Measurements from ENCODE around the gene STAG1. TPM values are rescaled to one million over a fixed set of nuclear protein-coding genes. Genes with fewer than 3 reads are reported as not detected.
"Not testable (repeated sequence)": the region's sequence is repeated elsewhere in the genome, so short reads cannot be mapped to it uniquely, and the experiment has no call there.

STAG1 gene
- total and polyA plus RNA-seq, 2 of the 13 experiments (the other 11 are each of a cell fraction or from before 2014, with no cell fraction given), result 6.2 to 25.9 TPM

GRCh38 chr3:136670166-136670565, 82.0 kb downstream of the STAG1 start (continued):
- no peak for TF ChIP-seq ZNF691 (CRISPR knock-in tag; IDR thresholded peaks at IDR 0.05; ENCODE audit: borderline replicate concordance, low read depth)
- TF ChIP-seq, protein P1, sequence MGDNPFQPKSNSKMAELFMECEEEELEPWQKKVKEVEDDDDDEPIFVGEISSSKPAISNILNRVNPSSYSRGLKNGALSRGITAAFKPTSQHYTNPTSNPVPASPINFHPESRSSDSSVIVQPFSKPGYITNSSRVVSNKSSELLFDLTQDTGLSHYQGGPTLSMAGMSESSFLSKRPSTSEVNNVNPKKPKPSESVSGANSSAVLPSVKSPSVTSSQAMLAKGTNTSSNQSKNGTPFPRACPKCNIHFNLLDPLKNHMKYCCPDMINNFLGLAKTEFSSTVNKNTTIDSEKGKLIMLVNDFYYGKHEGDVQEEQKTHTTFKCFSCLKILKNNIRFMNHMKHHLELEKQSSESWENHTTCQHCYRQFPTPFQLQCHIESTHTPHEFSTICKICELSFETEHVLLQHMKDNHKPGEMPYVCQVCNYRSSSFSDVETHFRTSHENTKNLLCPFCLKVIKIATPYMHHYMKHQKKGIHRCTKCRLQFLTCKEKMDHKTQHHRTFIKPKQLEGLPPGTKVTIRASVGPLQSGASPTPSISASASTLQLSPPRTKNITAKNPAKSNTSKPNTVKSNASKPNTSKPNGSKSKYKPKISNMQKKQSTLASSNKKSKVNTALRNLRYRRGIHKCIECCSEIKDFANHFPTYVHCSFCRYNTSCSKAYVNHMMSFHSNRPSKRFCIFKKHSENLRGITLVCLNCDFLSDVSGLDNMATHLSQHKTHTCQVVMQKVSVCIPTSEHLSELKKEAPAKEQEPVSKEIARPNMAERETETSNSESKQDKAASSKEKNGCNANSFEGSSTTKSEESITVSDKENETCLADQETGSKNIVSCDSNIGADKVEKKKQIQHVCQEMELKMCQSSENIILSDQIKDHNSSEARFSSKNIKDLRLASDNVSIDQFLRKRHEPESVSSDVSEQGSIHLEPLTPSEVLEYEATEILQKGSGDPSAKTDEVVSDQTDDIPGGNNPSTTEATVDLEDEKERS (CRISPR knock-in tag; IDR thresholded peaks at IDR 0.05), result no peak
- no peak for TF ChIP-seq ZNF207 (IDR thresholded peaks at IDR 0.05; ENCODE audit: borderline replicate concordance)

DNA sequence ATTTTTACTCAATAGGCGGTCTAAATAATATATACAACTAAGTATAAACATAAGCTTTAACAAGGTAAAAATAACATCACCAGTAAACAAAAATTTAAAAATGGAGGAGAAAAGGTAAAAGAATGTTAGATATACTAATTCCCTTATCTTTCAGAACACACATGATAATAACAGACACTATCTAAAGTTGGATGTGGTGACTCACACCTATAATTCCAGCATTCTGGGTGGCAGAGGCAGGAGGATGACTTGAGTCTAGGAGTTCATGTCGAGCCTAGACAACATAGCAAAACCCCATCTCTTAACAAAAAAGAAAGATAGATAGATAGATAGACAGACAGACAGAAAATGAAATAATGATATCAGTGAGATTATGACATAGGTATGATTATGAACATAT, 85.1 kb downstream of the STAG1 start:
- POLR2A ChIA-PET, result no interaction called here
- no peak for ATAC-seq
- no peak for TF ChIP-seq ZNF713 (CRISPR knock-in tag; IDR thresholded peaks at IDR 0.05)
- no peak for TF ChIP-seq EEA1 (CRISPR knock-in tag; IDR thresholded peaks at IDR 0.05; ENCODE audit: borderline replicate concordance)
- no peaks in the 10 kb centered on the region; a peak in 1 of 5 replicates for H3K36me3 ChIP-seq (replicated peaks in 1 of 2; ENCODE audit: control insufficient read depth in 1 of 2, insufficient read depth in 2 of 2, low read length in 2 of 2)
- H3K27me3 ChIP-seq (ENCODE audit: control insufficient read depth in 1 of 2, insufficient read depth in 2 of 2, low read length in 2 of 2), result no peaks in the 10 kb centered on the region
- no peak overlapping the region for H3K27ac ChIP-seq (ENCODE audit: extremely low read length, insufficient read depth, low read length)
- no peak overlapping the region for H3K4me3 ChIP-seq (replicated peaks in 1 of 3; ENCODE audit: insufficient read depth in 1 of 3, low read depth in 2 of 3, low read length in 3 of 3)
- in situ Hi-C loops (cut with HindIII; ENCODE audit: extremely low pct_ligation_motif_present, low pct_unique_long_range_greater_than_20kb) (no loop called here), intact Hi-C loops (cut with micrococcal nuclease; ENCODE audit: unreplicated experiment) (no loop called here)
- no peaks in the 10 kb centered on the region for H3K9me3 ChIP-seq (ENCODE audit: low read length)
- H3K9ac ChIP-seq (ENCODE audit: insufficient read depth, low read depth, low read length), result no peak overlapping the region
- no peaks in the 10 kb centered on the region for H4K20me1 ChIP-seq (ENCODE audit: insufficient read depth, low read length)
- peaks cover 20% of the 10 kb centered on the region for H3K4me1 ChIP-seq (ENCODE audit: insufficient read depth, low read length)
- no TSS peak for BruUV-seq (replicated peaks)
- CTCF ChIA-PET (ENCODE audit: low intra/inter-chr PET ratio, low total read pairs), result no interaction called here
- peaks cover 32% of the 10 kb centered on the region for H3K79me2 ChIP-seq (ENCODE audit: insufficient read depth, low read length)
- no peak overlapping the region for H3K4me2 ChIP-seq (ENCODE audit: low read depth, low read length)
- H2AFZ ChIP-seq (ENCODE audit: low read length), result no peak overlapping the region
- no peak for FAIRE-seq
- WGBS (ENCODE audit: low lambda C conversion rate), result 100% methylated on average over 2 of the region's 2 CpGs
- no peak for DNase-seq (ENCODE audit: low spot score)

DNA sequence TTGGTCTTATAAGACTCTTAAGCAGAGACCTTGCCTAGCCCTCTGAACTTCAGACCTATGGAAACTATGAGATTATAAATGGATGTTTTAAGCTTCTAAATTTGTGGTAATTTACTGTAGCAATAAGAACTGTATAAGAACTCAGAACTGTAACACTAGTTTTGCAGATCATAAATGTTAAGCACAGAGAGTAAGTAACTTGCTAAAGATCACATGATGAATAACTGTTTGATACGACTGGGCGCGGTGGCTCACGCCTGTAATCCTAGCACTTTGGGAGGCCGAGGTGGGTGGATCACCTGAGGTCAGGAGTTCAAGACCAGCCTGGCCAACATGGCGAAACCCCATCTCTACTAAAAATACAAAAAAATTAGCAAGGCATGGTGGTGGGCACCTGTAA, 85.9 kb downstream of the STAG1 start:
- H2AFZ ChIP-seq (ENCODE audit: low read length); DNase-seq (ENCODE audit: low spot score); H3K36me3 ChIP-seq (replicated peaks in 1 of 2; ENCODE audit: control insufficient read depth in 1 of 2, insufficient read depth in 2 of 2, low read length in 2 of 2); H3K9ac ChIP-seq (ENCODE audit: insufficient read depth, low read depth, low read length); H3K4me3 ChIP-seq (replicated peaks in 1 of 3; ENCODE audit: insufficient read depth in 1 of 3, low read depth in 2 of 3, low read length in 3 of 3); BruUV-seq (replicated peaks); H3K27me3 ChIP-seq (ENCODE audit: control insufficient read depth in 1 of 2, insufficient read depth in 2 of 2, low read length in 2 of 2); H3K4me2 ChIP-seq (ENCODE audit: low read depth, low read length); H4K20me1 ChIP-seq (ENCODE audit: insufficient read depth, low read length); CTCF ChIA-PET (ENCODE audit: low intra/inter-chr PET ratio, low total read pairs); ATAC-seq; intact Hi-C loops (cut with micrococcal nuclease; ENCODE audit: unreplicated experiment); H3K9me3 ChIP-seq (ENCODE audit: low read length); FAIRE-seq; H3K27ac ChIP-seq (ENCODE audit: extremely low read length, insufficient read depth, low read length); in situ Hi-C loops (cut with HindIII; ENCODE audit: extremely low pct_ligation_motif_present, low pct_unique_long_range_greater_than_20kb); POLR2A ChIA-PET: not testable (repeated sequence)
- H3K4me1 ChIP-seq (ENCODE audit: insufficient read depth, low read length), result peaks cover 17% of the 10 kb centered on the region
- peaks cover 34% of the 10 kb centered on the region for H3K79me2 ChIP-seq (ENCODE audit: insufficient read depth, low read length)
- 94% methylated on average over 6 of the region's 6 CpGs for WGBS (ENCODE audit: low lambda C conversion rate)

Data from HepG2 (cell line).